GM12878 (cell line): Measurements from ENCODE around the gene TNFRSF14. TPM values are rescaled to one million over a fixed set of nuclear protein-coding genes. Genes with fewer than 3 reads are reported as not detected.
A peak's percentile ranks its signal among the peaks of the same experiment; 100 is the strongest.
"Not testable (repeated sequence)": the region's sequence is repeated elsewhere in the genome, so short reads cannot be mapped to it uniquely, and the experiment has no call there.

ENCODE experiments used
- ATAC-seq: fragments of 200-7000 bp; cut with Tn5 transposase; 3 replicates; pipeline ENCODE4 v1.9.1; 2020; ENCODE audit warnings: mild to moderate bottlenecking, moderate library complexity
- BruUV-seq: library from RNA; stranded (reverse); fragments of 400-500 nt; replicated peaks from 2 replicates; lab custom pipeline; 2021; lab: Mats Ljungman, UMichigan
- CTCF ChIA-PET: fragments of 300-600 bp; sonication (Branson Sonifier 250); formaldehyde crosslinking; extraction: SDS; loops from one replicate; lab custom pipeline; 2021; ENCODE audit warnings: inconsistent platforms; lab: Yijun Ruan, JAX
- POLR2A ChIA-PET: fragments of 350-600 bp; formaldehyde crosslinking; extraction: SDS; loops from one replicate; lab custom pipeline; 2021; ENCODE audit warnings: inconsistent platforms; lab: Charles Lee
- RAD21 ChIA-PET: fragments of 300-600 bp; sonication (Branson Sonifier 250); formaldehyde crosslinking; loops from one replicate; lab custom pipeline; 2023; ENCODE audit warnings: antibody characterized with exemption; ENCODE audit not compliant: unreplicated experiment; lab: Charles Lee
- SMC1A ChIA-PET: fragments of 300-600 bp; sonication (Branson Sonifier 250); formaldehyde crosslinking; loops from one replicate; lab custom pipeline; 2023; ENCODE audit not compliant: unreplicated experiment, uncharacterized antibody; lab: Charles Lee
- DNase-seq: peaks from one replicate; pipeline ENCODE4 v3.0.0-alpha.2; 2011; ENCODE audit warnings: low read depth, low spot score
- FAIRE-seq: peaks from 3 replicates; lab custom pipeline; 2011; peaks lifted over from hg19 to GRCh38; lab: Jason Lieb, UNC
- H2AFZ ChIP-seq: 2 replicates; pipeline ENCODE4 v1.6.0; 2011; ENCODE audit warnings: low read depth, low read length, control low read depth; ENCODE audit not compliant: control insufficient read depth
- H3K27ac ChIP-seq: 2 replicates; pipeline ENCODE4 v1.5.1; 2011; ENCODE audit warnings: control low read depth; ENCODE audit not compliant: control insufficient read depth, insufficient read depth
- H3K27me3 ChIP-seq, 2 experiments: replicated peaks in 1 of 2; 2 replicates each; pipeline versions ENCODE4 v1.6.0 to v1.6.1; 2011; ENCODE audit warnings: low read length in 1 of 2; ENCODE audit not compliant: control insufficient read depth in 2 of 2, insufficient read depth in 2 of 2
- H3K36me3 ChIP-seq, 2 experiments: 2 replicates each; pipeline ENCODE4 v1.5.1; 2011; ENCODE audit warnings: low read length in 1 of 2; ENCODE audit not compliant: control insufficient read depth in 2 of 2, insufficient read depth in 2 of 2
- H3K4me1 ChIP-seq: 2 replicates; pipeline ENCODE4 v1.6.1; 2011; ENCODE audit warnings: mild to moderate bottlenecking, low read length, moderate library complexity, mixed read lengths; ENCODE audit not compliant: control insufficient read depth, insufficient read depth
- H3K4me2 ChIP-seq: 2 replicates; pipeline ENCODE4 v1.6.0; 2011; ENCODE audit warnings: control low read depth; ENCODE audit not compliant: control insufficient read depth, insufficient read depth
- H3K4me3 ChIP-seq: fragments of 200-600 bp; sonication (generic); 2 replicates; pipeline ENCODE4 v1.5.1; 2016
- H3K79me2 ChIP-seq: 2 replicates; pipeline ENCODE4 v1.6.0; 2011; ENCODE audit warnings: low read length; ENCODE audit not compliant: control insufficient read depth, insufficient read depth
- H3K9ac ChIP-seq: 2 replicates; pipeline ENCODE4 v1.8.0; 2011; ENCODE audit warnings: low read length, control low read depth, mixed read lengths; ENCODE audit not compliant: control insufficient read depth, insufficient read depth
- H3K9me3 ChIP-seq: replicated peaks from 3 replicates; pipeline ENCODE4 v1.5.1; 2011; ENCODE audit warnings: mild to moderate bottlenecking, low read length; ENCODE audit not compliant: control insufficient read depth, insufficient read depth
- H4K20me1 ChIP-seq: 2 replicates; pipeline ENCODE4 v1.6.0; 2011; ENCODE audit not compliant: control insufficient read depth, insufficient read depth
- BHLHE40 ChIP-seq, 2 experiments: fragments of 450-650 bp in 1 of 2; IDR thresholded peaks; 2 replicates each; pipeline ENCODE4 v1.6.1; 2011 to 2017; ENCODE audit warnings: low read depth in 2 of 2, borderline replicate concordance in 1 of 2, improper control_type of control experiment in 1 of 2, low read length in 1 of 2, mild to moderate bottlenecking in 1 of 2
- IKZF1 ChIP-seq: fragments of 450-650 bp; conservative IDR thresholded peaks from 2 replicates; pipeline ENCODE4 v1.6.1; 2017; ENCODE audit warnings: antibody characterized with exemption, mild to moderate bottlenecking
- MEF2B ChIP-seq: fragments of 450-650 bp; IDR thresholded peaks from 2 replicates; pipeline ENCODE4 v1.6.1; 2018; ENCODE audit warnings: mild to moderate bottlenecking, moderate library complexity; ENCODE audit not compliant: partially characterized antibody, poor library complexity, severe bottlenecking
- POLR2A ChIP-seq: IDR thresholded peaks from 2 replicates; pipeline ENCODE4 v1.6.1; 2011; ENCODE audit warnings: low read depth, mild to moderate bottlenecking, low read length
- RAD51 ChIP-seq: fragments of 450-650 bp; IDR thresholded peaks from 2 replicates; pipeline ENCODE4 v1.6.1; 2016; ENCODE audit warnings: moderate library complexity, mild to moderate bottlenecking, inconsistent platforms
- SMARCA5 ChIP-seq: fragments of 450-650 bp; IDR thresholded peaks from 2 replicates; pipeline ENCODE4 v1.6.1; 2017; ENCODE audit warnings: mild to moderate bottlenecking
- WGBS: methylation state at CpG from one replicate; pipeline ENCODE4 v1.1.6; 2016; ENCODE audit warnings: low lambda C conversion rate; ENCODE audit not compliant: insufficient replicate concordance, insufficient coverage; ENCODE audit errors: missing lambda C conversion rate; 5-methylcytosine and 5-hydroxymethylcytosine counted together
- in situ Hi-C: fragments of 300-500 bp; cut with MboI; formaldehyde crosslinking; loops from 9 replicates; pipeline ENCODE4 v1.14.3; 2018; ENCODE audit warnings: mixed read lengths
- intact Hi-C: fragments of 100-400 bp; cut with micrococcal nuclease; formaldehyde crosslinking; loops from one replicate; pipeline ENCODE4 v1.14.2; 2022; ENCODE audit not compliant: unreplicated experiment
- polyA plus RNA-seq, 11 experiments: library from polyadenylated mRNA; depleted of rRNA in 4 of 11; unstranded in 6 of 11; stranded (reverse) in 5 of 11; fragments of >200 nt; fragmentation: Nextera tagmentation in 4 of 11; fragmentation: Illumina TruSeq in 1 of 11; extraction: Ambion mirVana in 4 of 11; extraction: Trizol in 1 of 11; gene quantifications; 1 replicate in 1 of 11; 2 replicates in 10 of 11; pipeline versions ENCODE4 v1.2.1 to v1.2.3, GENCODE V29; 2011 to 2016; ENCODE audit warnings: inconsistent platforms in 2 of 11, missing spikeins in 2 of 11, low read depth in 1 of 11
- total RNA-seq, 4 experiments: library from RNA; depleted of rRNA in 3 of 4; stranded (reverse); fragments of >200 nt in 3 of 4; fragmentation: Illumina TruSeq in 1 of 4; extraction: Trizol in 1 of 4; gene quantifications; 2 replicates each; pipeline versions ENCODE4 v1.2.1 to v1.2.3, GENCODE V29; 2013 to 2021
- TF ChIP-seq, protein P1 (sequence below): fragments of 450-650 bp; IDR thresholded peaks from 2 replicates; pipeline ENCODE4 v1.6.1; 2017; ENCODE audit warnings: mild to moderate bottlenecking, moderate library complexity

The TNFRSF14 gene
- total and polyA plus RNA-seq, 10 of the 15 experiments (the other 5 are each of a cell fraction or from before 2014, with no cell fraction given): 0.43 to 114 (median 41.5) TPM

GRCh38 chr1:2550309-2550861 is 5.8 kb upstream of the TNFRSF14 start:
- Histone ChIP-seq H3K79me2 (peaks cover 12% of the 10 kb centered on the region), H3K27ac (peak overlapping the region; percentile 96), H3K4me1 (peaks cover 40% of the 10 kb centered on the region), H3K9ac (0 out of 2 replicates have a peak overlapping the region, but pooled peaks have one; percentile 27)
- H3K4me3 ChIP-seq, intact Hi-C loops, H3K36me3 ChIP-seq, H2AFZ ChIP-seq, DNase-seq, H3K27me3 ChIP-seq, H4K20me1 ChIP-seq, BruUV-seq, H3K9me3 ChIP-seq, H3K4me2 ChIP-seq, SMC1A ChIA-PET, in situ Hi-C loops: not testable (repeated sequence)
- peak; percentile 100 for FAIRE-seq
- ChIA-PET POLR2A (interaction anchor here (0.5 to 4.9 kb wide), 6 partner anchors 21 to 138 kb away, joined by 3 to 62 read pairs (median 6); partner anchors contain the start of genes PANK4, PEX10 and PRXL2B), CTCF (interaction anchor here (3.4 to 4.9 kb wide), 2 partner anchors 33 to 354 kb away, joined by 23 to 33 read pairs; partner anchors contain the start of gene FAAP20), RAD21 (interaction anchor here (1.4 to 7.1 kb wide), 4 partner anchors 24 to 355 kb away, joined by 3 to 86 read pairs (median 24); partner anchors contain the start of genes FAAP20, MORN1, PANK4 and RER1)
- under 1% methylated on average over 9 of the region's 12 CpGs for WGBS
- peak; percentile 83 to 93 for TF ChIP-seq BHLHE40 (IDR thresholded peaks at IDR 0.05; ENCODE audit: borderline replicate concordance in 1 of 2, low read depth in 2 of 2, low read length in 1 of 2)
- TF ChIP-seq MEF2B: peak; percentile 91
- TF ChIP-seq, protein P1, sequence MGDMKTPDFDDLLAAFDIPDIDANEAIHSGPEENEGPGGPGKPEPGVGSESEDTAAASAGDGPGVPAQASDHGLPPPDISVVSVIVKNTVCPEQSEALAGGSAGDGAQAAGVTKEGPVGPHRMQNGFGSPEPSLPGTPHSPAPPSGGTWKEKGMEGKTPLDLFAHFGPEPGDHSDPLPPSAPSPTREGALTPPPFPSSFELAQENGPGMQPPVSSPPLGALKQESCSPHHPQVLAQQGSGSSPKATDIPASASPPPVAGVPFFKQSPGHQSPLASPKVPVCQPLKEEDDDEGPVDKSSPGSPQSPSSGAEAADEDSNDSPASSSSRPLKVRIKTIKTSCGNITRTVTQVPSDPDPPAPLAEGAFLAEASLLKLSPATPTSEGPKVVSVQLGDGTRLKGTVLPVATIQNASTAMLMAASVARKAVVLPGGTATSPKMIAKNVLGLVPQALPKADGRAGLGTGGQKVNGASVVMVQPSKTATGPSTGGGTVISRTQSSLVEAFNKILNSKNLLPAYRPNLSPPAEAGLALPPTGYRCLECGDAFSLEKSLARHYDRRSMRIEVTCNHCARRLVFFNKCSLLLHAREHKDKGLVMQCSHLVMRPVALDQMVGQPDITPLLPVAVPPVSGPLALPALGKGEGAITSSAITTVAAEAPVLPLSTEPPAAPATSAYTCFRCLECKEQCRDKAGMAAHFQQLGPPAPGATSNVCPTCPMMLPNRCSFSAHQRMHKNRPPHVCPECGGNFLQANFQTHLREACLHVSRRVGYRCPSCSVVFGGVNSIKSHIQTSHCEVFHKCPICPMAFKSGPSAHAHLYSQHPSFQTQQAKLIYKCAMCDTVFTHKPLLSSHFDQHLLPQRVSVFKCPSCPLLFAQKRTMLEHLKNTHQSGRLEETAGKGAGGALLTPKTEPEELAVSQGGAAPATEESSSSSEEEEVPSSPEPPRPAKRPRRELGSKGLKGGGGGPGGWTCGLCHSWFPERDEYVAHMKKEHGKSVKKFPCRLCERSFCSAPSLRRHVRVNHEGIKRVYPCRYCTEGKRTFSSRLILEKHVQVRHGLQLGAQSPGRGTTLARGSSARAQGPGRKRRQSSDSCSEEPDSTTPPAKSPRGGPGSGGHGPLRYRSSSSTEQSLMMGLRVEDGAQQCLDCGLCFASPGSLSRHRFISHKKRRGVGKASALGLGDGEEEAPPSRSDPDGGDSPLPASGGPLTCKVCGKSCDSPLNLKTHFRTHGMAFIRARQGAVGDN: peak; percentile 64; the same call in 1 of the 2 replicates
- 0 out of 2 replicates have a peak, but pooled peaks have one; percentile 44 for TF ChIP-seq RAD51
- TF ChIP-seq POLR2A: 0 out of 2 replicates have a peak, but pooled peaks have one; percentile 7
- TF ChIP-seq SMARCA5: 0 out of 2 replicates have a peak, but pooled peaks have one; percentile 19
- TF ChIP-seq IKZF1: 0 out of 2 replicates have a peak, but pooled peaks have one; percentile 26
- peak; percentile 4 for ATAC-seq

GRCh38 chr1:2551544-2551943 is 4.6 kb upstream of the TNFRSF14 start:
- CTCF ChIA-PET, H3K9me3 ChIP-seq, ATAC-seq, H2AFZ ChIP-seq, H3K4me3 ChIP-seq, BruUV-seq, H3K27me3 ChIP-seq, in situ Hi-C loops, H3K27ac ChIP-seq, H3K4me2 ChIP-seq, H3K9ac ChIP-seq, intact Hi-C loops, SMC1A ChIA-PET, FAIRE-seq, H4K20me1 ChIP-seq, H3K36me3 ChIP-seq, DNase-seq: not testable (repeated sequence)
- ChIA-PET POLR2A (interaction anchor here (0.8 kb wide), 1 partner anchor 26 kb away, joined by 4 read pairs; no protein-coding TSS in a partner anchor), RAD21 (interaction anchor here (1.0 kb wide), 1 partner anchor 27 kb away, joined by 4 read pairs; no protein-coding TSS in a partner anchor)
- 84% methylated on average over 9 of the region's 9 CpGs for WGBS
- Histone ChIP-seq H3K4me1 (peaks cover 46% of the 10 kb centered on the region), H3K79me2 (peaks cover 23% of the 10 kb centered on the region)
